Brain pericyte (primary cell): ENCODE data around the gene RAP1GAP2.

Experiments
- DNase-seq: peaks from one replicate; pipeline ENCODE4 v3.0.0-alpha.2; 2012; ENCODE audit warnings: low read depth, low spot score

Gene RAP1GAP2

GRCh38 chr17:2853283-2854142 is 57.3 kb downstream of the RAP1GAP2 start:
- DNase-seq: no peak

GRCh38 chr17:2854143-2855055 is 58.2 kb downstream of the RAP1GAP2 start:
- DNase-seq: no peak

GRCh38 chr17:2855063-2855600 is 58.9 kb downstream of the RAP1GAP2 start:
- DNase-seq: no peak

- no peak for DNase-seq
Measured at GRCh38 chr17:2856727-2857126, 60.5 kb downstream of the RAP1GAP2 start.

GRCh38 chr17:2860045-2860444 is 63.8 kb downstream of the RAP1GAP2 start:
- no peak for DNase-seq

- DNase-seq: no peak
Measured at GRCh38 chr17:2860883-2861282, 64.6 kb downstream of the RAP1GAP2 start.

GRCh38 chr17:2862197-2862596 is 66.0 kb downstream of the RAP1GAP2 start:
- no peak for DNase-seq

GRCh38 chr17:2863204-2863603 is 67.0 kb downstream of the RAP1GAP2 start:
- DNase-seq: no peak

- no peak for DNase-seq
Measured at GRCh38 chr17:2865228-2865627, 69.0 kb downstream of the RAP1GAP2 start.

- DNase-seq: no peak
Measured at GRCh38 chr17:2867441-2868424, 71.5 kb downstream of the RAP1GAP2 start.

GRCh38 chr17:2869604-2870003 is 73.4 kb downstream of the RAP1GAP2 start:
- DNase-seq: no peak

GRCh38 chr17:2871205-2871604 is 75.0 kb downstream of the RAP1GAP2 start:
- no peak for DNase-seq

GRCh38 chr17:2871720-2872119 is 75.5 kb downstream of the RAP1GAP2 start:
- DNase-seq: no peak

GRCh38 chr17:2872282-2872681 is 76.0 kb downstream of the RAP1GAP2 start:
- DNase-seq: no peak

- DNase-seq: no peak
Measured at GRCh38 chr17:2874189-2874686, 78.0 kb downstream of the RAP1GAP2 start.

- no peak for DNase-seq
Measured at GRCh38 chr17:2875608-2876007, 79.4 kb downstream of the RAP1GAP2 start.

GRCh38 chr17:2876467-2876866 is 80.2 kb downstream of the RAP1GAP2 start:
- DNase-seq: no peak

- DNase-seq: no peak
Measured at GRCh38 chr17:2878751-2879254, 82.6 kb downstream of the RAP1GAP2 start.

GRCh38 chr17:2880050-2880449 is 83.8 kb downstream of the RAP1GAP2 start:
- DNase-seq: no peak

GRCh38 chr17:2881295-2881694 is 85.1 kb downstream of the RAP1GAP2 start:
- no peak for DNase-seq
